Stimulated activated CD4-positive, alpha-beta T cell treated with anti-CD3 and anti-CD28 coated beads, Interleukin-1b, Interleukin-23, amount 100 ng/mL, for 4 hours (primary cell): ENCODE data around the gene LARGE2.

ENCODE experiments used
- DNase-seq, 2 donors: peaks; one replicate each; pipeline ENCODE4 v3.0.0-alpha.2; 2020; ENCODE audit warnings: low read depth in 2 of 2

LARGE2 gene

DNA sequence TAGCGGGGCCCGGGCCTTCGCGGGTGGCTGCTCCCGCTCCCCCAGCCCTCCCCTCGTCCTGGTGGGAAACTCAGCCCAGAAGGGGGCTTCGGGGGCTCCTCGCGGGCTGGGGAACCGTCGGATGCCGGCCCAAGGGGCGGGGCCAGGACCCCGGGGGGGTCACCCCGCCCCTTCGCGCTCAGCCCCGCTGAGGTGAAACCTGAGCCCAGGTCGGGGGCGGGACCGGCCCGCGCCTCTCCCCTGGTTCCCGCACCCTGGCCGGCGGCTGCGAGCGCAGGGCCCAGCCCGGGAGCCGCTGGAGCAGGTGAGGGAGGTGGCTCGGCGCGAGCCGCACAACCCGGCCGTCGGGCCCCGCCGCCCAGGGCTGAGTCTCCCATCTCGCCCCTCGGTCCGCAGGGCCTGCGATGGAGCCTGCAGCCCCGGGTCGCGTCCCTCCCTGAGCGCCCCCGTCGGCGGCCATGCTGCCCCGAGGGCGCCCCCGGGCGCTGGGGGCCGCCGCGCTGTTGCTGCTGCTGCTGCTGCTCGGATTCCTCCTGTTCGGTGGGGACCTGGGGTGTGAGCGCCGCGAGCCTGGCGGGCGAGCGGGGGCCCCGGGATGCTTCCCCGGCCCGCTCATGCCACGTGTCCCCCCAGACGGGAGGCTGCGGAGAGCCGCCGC, at the start of gene LARGE2:
Gene LARGE2 (plus strand): TSS at position 232 of the 658 bp plus-strand sequence. CDS start 227 bp downstream, at position 459.
- DNase-seq, result no peak

DNA sequence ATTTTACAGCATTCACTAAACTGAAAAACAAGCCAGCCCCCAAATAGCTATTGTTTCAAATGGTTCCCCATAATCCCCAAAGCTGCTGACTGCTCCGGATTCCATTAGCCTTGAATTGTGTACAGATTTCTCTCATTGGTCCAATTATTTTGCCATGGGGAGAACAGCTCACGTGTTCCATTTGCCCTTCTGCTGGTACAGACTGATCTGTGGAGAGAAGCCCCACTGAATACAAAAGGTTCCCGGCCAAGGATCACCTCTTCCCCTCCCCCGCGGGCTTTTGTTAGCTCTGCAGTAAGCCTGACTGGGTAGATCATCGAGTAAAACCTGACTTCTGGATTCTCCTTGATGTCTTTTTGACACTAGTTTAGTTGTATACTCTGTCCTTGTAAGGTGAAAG, 46.1 kb upstream of the LARGE2 start:
- no peak for DNase-seq

GRCh38 chr11:45877221-45877620, 45.2 kb upstream of the LARGE2 start:
- DNase-seq, result no peak

DNA sequence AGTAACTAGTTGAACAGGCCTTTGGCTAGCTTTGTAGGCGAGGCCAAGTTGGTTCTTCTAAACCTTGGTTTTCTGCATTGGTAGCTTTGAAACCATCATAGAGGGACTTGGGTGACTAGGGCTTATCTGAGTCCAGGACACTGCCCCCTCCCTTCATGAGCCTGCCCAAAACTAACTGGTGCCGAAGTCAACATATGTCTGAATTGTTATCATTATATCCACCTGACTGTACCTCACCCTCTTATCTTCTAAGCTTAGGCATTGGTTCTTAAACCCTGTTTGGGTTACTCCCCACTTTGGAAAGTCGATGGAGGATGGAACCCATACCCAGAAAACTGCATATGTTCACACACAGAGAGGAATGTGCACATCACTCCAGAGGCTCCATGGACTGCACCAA, 44.6 kb upstream of the LARGE2 start:
- no peak for DNase-seq

- no peak for DNase-seq
Observed at GRCh38 chr11:45879803-45880686, 42.4 kb upstream of the LARGE2 start.

GRCh38 chr11:45880772-45881570, 41.5 kb upstream of the LARGE2 start:
- no peak for DNase-seq

GRCh38 chr11:45881708-45882368, 40.6 kb upstream of the LARGE2 start:
- no peak for DNase-seq

GRCh38 chr11:45884596-45885185, 37.8 kb upstream of the LARGE2 start:
- no peak for DNase-seq

DNA sequence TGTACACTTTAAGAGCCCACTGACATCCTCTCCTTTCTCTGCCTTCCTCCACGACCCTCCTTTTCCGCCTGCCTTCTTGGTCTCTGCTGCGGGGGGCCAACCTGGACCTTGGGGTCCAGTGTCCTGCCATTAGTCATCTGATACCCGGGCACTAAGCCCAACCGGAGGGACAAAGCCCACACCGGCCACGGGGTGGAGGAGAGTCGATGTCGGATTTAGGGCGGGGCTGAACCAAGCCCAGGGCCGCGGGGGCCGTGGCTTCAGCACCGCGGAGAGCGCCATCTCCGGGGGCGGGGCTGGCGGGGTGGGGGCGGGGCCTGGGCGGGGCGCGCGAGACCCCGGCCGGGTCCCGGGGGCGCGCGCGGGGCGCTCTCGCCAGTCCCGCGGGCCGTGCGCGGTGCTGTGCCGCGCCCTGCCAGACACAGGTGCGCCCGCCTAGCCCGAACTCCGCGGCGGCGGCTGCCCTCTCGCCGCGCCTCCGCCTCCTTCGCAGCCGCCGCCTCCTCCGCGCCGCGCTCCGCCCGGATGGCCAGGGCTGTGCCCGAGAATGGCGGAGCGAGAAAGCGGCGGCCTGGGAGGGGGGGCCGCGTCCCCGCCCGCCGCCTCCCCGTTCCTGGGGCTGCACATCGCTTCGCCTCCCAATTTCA, 37.1 kb upstream of the LARGE2 start, which contains the start of gene MAPK8IP1:
Gene MAPK8IP1 (plus strand): TSS at position 378 of the 647 bp plus-strand sequence. CDS start 170 bp downstream, at position 548.
- peak; percentile 31 to 51 for DNase-seq

DNA sequence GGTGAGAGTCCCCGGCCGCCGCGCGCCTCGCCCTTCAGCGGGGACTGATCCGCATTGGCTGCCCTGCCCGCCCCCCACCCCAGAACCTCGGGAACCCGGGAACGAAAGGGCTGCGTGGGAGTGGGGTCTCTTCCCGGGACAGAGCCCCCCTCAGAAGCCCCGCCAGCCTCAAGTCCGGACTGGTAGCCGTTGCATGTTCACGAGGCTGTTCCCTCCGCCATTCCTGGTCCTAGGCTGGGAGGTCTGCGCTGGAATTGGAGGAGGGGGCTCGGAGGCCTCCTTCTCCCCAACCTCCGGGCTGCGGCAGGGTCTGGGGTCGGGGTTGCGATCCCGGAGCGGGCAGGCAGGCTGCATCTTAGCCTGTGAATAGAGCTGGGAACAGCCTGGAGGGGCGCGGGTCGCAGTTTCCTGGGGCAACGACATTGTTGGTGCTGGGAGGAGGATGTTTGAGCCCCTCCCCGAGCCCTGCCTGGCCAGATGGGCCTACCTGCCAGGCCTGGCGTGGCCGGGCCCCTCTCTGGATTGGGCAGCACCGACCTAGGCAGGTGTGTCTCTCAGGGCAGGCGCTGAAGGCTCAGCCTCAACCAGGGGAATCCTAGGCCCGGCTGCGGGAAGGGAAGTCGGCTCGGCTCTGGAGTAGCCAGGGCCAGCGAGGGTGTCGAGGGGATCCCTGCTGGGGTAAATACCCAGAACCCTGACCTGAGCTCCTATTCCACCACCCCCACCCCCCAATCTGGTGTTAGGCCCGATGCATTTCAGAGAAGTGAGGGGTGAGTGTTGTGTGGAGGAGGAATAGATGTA, 36.3 kb upstream of the LARGE2 start:
- DNase-seq, result no peak

DNA sequence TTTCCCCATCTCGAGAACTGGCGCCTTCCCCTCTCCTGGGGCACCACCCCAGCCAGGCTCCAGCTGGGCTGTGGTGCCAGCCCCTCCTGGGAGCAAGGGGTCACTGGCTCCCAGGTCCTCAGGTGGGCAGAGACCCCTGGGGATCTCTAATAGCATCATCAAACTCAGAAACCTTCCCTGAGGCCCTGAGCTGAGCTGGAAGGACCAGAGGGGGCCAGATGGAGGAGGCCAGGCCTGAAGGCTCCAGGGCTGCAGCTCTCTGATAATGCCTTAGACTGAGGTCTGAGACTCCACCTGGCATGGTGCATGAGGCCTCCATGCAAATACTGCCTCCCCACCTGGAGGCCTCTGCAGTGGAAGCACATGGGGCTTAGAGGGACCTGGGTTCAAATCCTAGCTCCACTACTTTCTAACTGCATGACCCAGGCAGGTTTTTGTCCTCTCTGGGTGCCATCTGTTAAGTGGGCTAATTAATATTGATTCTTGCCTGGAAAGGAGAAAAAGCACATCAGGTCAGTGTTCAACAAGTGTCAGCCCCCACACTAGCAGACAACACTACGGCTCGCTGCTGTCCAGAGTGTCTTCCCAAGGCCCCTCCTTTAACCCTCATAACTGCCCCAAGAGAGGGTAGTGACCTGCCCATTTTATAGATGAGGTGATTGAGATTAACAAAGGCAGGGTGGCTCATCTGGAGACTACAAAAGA, 35.5 kb upstream of the LARGE2 start:
- no peak for DNase-seq

DNA sequence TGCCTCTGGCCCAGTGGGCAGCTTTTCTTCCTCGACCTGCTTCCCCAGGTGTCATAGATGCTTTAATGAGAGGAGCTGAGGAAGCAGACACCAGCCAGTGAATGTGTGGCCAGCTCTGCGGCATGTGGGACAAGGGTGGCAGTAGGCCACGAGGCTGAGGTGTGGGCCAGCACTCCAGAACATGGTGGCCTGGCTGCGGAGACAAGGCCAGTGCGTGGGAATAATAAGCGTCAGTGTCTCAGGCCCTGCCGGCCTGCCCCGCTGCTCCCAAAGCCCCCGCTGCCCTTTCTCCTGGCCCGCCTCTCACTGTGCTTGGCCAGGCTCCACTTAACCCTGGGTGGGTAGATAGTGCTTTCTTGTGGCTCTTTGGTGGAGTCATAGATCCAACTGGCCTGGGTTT, 34.9 kb upstream of the LARGE2 start:
- no peak for DNase-seq

GRCh38 chr11:45889555-45889954, 32.9 kb upstream of the LARGE2 start:
- no peak for DNase-seq

DNA sequence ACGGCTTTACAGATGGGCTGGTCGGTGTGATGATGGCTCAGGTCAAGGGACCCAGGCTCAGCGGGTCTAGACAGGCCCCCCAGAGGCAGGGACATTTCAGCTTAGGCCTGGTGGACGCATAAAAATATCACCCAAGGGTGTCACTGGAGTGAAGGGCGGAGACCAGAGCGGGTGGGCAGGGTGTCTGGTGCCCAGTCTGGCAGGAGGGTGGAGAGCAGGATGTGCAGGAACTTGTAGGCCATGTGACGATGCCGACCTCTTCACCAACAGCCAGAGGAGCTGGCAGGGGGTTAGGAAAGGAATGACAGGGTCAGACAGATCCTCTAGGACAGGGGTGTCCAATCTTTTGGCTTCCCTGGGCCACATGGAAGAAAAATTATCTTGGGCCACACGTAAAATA, 32.5 kb upstream of the LARGE2 start:
- DNase-seq, result no peak

- DNase-seq, result no peak
Observed at GRCh38 chr11:45890886-45891550, 31.4 kb upstream of the LARGE2 start.

- no peak for DNase-seq
Observed at GRCh38 chr11:45892856-45893255, 29.6 kb upstream of the LARGE2 start.

DNA sequence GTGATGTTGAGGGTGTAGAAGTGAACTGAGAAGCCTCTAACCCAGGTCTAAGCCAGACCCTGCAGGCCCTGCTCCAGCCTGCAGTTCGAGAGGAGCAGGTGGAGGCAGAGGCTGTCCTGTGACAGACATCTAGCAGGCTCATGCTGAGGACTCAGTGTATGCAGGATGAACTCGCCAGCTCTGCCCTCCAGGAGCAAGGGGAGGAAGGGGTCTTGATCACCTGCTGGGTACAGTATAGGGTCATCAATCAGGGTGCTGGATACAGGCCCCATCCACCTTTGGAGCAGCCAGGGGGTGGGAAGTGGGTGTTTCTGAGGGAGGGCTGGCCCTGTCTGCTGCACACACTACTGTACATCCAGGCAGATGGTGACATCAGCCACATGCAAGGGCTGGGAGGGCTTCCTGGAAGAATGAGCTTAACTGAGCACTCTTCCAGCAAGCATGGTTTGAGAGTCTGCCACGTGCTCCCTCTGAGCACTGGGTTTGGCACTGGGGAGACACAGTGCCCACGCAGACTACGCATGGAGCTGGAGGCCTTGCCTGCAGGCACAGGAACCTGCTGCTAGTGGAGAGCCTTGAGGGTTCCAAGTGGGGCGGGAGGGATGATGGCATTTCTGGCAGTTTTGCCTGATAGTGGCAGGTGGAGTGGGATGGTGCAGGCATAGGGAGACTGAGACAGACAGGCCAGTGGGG, 27.8 kb upstream of the LARGE2 start:
- DNase-seq, result no peak
